ENCODE measurements around the gene NR2F2.

Gene NR2F2

GRCh38 chr15:96344706-96345559 lies 14.4 kb downstream of the NR2F2 start:
- Histone ChIP-seq H3K4me3 (ENCODE audit: low read length) (peak overlapping the region; percentile 46), H3K9me3 (ENCODE audit: insufficient read depth, low read depth, low read length) (no peaks in the 10 kb centered on the region), H3K9ac (ENCODE audit: low read depth, low read length) (no peak overlapping the region), H3K27me3 (ENCODE audit: insufficient read depth, low read length) (peaks cover 93% of the 10 kb centered on the region), H3K27ac (ENCODE audit: low read depth, low read length) (no peak overlapping the region), H3K4me1 (ENCODE audit: insufficient read depth, low read length) (peaks cover 61% of the 10 kb centered on the region), H3K36me3 (ENCODE audit: insufficient read depth, low read length) (no peaks in the 10 kb centered on the region)
- WGBS: 3% methylated on average over 19 of the region's 22 CpGs

GRCh38 chr15:96345560-96346399 lies 15.3 kb downstream of the NR2F2 start:
- no peak overlapping the region for H3K9ac ChIP-seq (ENCODE audit: low read depth, low read length)
- peaks cover 66% of the 10 kb centered on the region for H3K4me1 ChIP-seq (ENCODE audit: insufficient read depth, low read length)
- no peak overlapping the region for H3K27ac ChIP-seq (ENCODE audit: low read depth, low read length)

GRCh38 chr15:96346409-96346970 lies 16.0 kb downstream of the NR2F2 start:
- Histone ChIP-seq H3K4me3 (ENCODE audit: low read length) (peak overlapping the region; percentile 46), H3K9ac (ENCODE audit: low read depth, low read length) (no peak overlapping the region), H3K36me3 (ENCODE audit: insufficient read depth, low read length) (no peaks in the 10 kb centered on the region), H3K27ac (ENCODE audit: low read depth, low read length) (no peak overlapping the region), H3K4me1 (ENCODE audit: insufficient read depth, low read length) (peaks cover 71% of the 10 kb centered on the region), H3K27me3 (ENCODE audit: insufficient read depth, low read length) (peaks cover 100% of the 10 kb centered on the region), H3K9me3 (ENCODE audit: insufficient read depth, low read depth, low read length) (no peaks in the 10 kb centered on the region)
- WGBS: 5% methylated on average over 3 of the region's 6 CpGs

More at GRCh38 chr15:96345560-96346399, 15.3 kb downstream of the NR2F2 start:
- Histone ChIP-seq H3K4me3 (ENCODE audit: low read length) (peak overlapping the region; percentile 46), H3K36me3 (ENCODE audit: insufficient read depth, low read length) (no peaks in the 10 kb centered on the region), H3K27me3 (ENCODE audit: insufficient read depth, low read length) (peaks cover 96% of the 10 kb centered on the region), H3K9me3 (ENCODE audit: insufficient read depth, low read depth, low read length) (no peaks in the 10 kb centered on the region)
- 1% methylated on average over 45 of the region's 47 CpGs for WGBS

- H3K36me3 ChIP-seq (ENCODE audit: insufficient read depth, low read length): no peaks in the 10 kb centered on the region
- peaks cover 72% of the 10 kb centered on the region for H3K4me1 ChIP-seq (ENCODE audit: insufficient read depth, low read length)
- peaks cover 100% of the 10 kb centered on the region for H3K27me3 ChIP-seq (ENCODE audit: insufficient read depth, low read length)
- no peak overlapping the region for H3K27ac ChIP-seq (ENCODE audit: low read depth, low read length)
- peak overlapping the region; percentile 36 for H3K4me3 ChIP-seq (ENCODE audit: low read length)
- no peak overlapping the region for H3K9ac ChIP-seq (ENCODE audit: low read depth, low read length)
- 2% methylated on average over 35 of the region's 39 CpGs for WGBS
- H3K9me3 ChIP-seq (ENCODE audit: insufficient read depth, low read depth, low read length): no peaks in the 10 kb centered on the region
Measured at GRCh38 chr15:96347181-96348111, 16.9 kb downstream of the NR2F2 start.

- Histone ChIP-seq H3K9me3 (ENCODE audit: insufficient read depth, low read depth, low read length) (no peaks in the 10 kb centered on the region), H3K4me1 (ENCODE audit: insufficient read depth, low read length) (peaks cover 69% of the 10 kb centered on the region), H3K27me3 (ENCODE audit: insufficient read depth, low read length) (peaks cover 100% of the 10 kb centered on the region), H3K36me3 (ENCODE audit: insufficient read depth, low read length) (no peaks in the 10 kb centered on the region), H3K4me3 (ENCODE audit: low read length) (no peak overlapping the region), H3K27ac (ENCODE audit: low read depth, low read length) (no peak overlapping the region), H3K9ac (ENCODE audit: low read depth, low read length) (no peak overlapping the region)
- WGBS: 4% methylated on average over 12 of the region's 13 CpGs
Measured at GRCh38 chr15:96348112-96349027, 17.9 kb downstream of the NR2F2 start.

- Histone ChIP-seq H3K36me3 (ENCODE audit: insufficient read depth, low read length) (no peaks in the 10 kb centered on the region), H3K27me3 (ENCODE audit: insufficient read depth, low read length) (peaks cover 100% of the 10 kb centered on the region), H3K27ac (ENCODE audit: low read depth, low read length) (no peak overlapping the region), H3K9ac (ENCODE audit: low read depth, low read length) (no peak overlapping the region), H3K9me3 (ENCODE audit: insufficient read depth, low read depth, low read length) (no peaks in the 10 kb centered on the region), H3K4me1 (ENCODE audit: insufficient read depth, low read length) (peaks cover 66% of the 10 kb centered on the region), H3K4me3 (ENCODE audit: low read length) (no peak overlapping the region)
- 13% methylated on average over 4 of the region's 4 CpGs for WGBS
Measured at GRCh38 chr15:96349034-96349856, 18.7 kb downstream of the NR2F2 start.

GRCh38 chr15:96349857-96350720 lies 19.6 kb downstream of the NR2F2 start:
- H3K4me1 ChIP-seq (ENCODE audit: insufficient read depth, low read length): peaks cover 58% of the 10 kb centered on the region
- H3K4me3 ChIP-seq (ENCODE audit: low read length): no peak overlapping the region
- no peak overlapping the region for H3K9ac ChIP-seq (ENCODE audit: low read depth, low read length)
- H3K9me3 ChIP-seq (ENCODE audit: insufficient read depth, low read depth, low read length): no peaks in the 10 kb centered on the region
- no peaks in the 10 kb centered on the region for H3K36me3 ChIP-seq (ENCODE audit: insufficient read depth, low read length)
- peaks cover 100% of the 10 kb centered on the region for H3K27me3 ChIP-seq (ENCODE audit: insufficient read depth, low read length)
- WGBS: 21% methylated on average over 5 of the region's 7 CpGs
- no peak overlapping the region for H3K27ac ChIP-seq (ENCODE audit: low read depth, low read length)

GRCh38 chr15:96350934-96351724 lies 20.6 kb downstream of the NR2F2 start:
- H3K27me3 ChIP-seq (ENCODE audit: insufficient read depth, low read length): peaks cover 100% of the 10 kb centered on the region
- no peak overlapping the region for H3K4me3 ChIP-seq (ENCODE audit: low read length)
- peaks cover 52% of the 10 kb centered on the region for H3K4me1 ChIP-seq (ENCODE audit: insufficient read depth, low read length)
- H3K27ac ChIP-seq (ENCODE audit: low read depth, low read length): no peak overlapping the region
- no peak overlapping the region for H3K9ac ChIP-seq (ENCODE audit: low read depth, low read length)
- no peaks in the 10 kb centered on the region for H3K36me3 ChIP-seq (ENCODE audit: insufficient read depth, low read length)
- WGBS: 14% methylated on average over 13 of the region's 19 CpGs
- H3K9me3 ChIP-seq (ENCODE audit: insufficient read depth, low read depth, low read length): no peaks in the 10 kb centered on the region

Measured in HUES64 (cell line).